AG04450 (cell line): ENCODE measurements around the gene TWNK. TPM values are rescaled to one million over a fixed set of nuclear protein-coding genes. Genes with fewer than 3 reads are reported as not detected.

ENCODE experiments used
- CTCF ChIA-PET: fragments of 300-600, 350-600 bp; formaldehyde crosslinking; extraction: SDS; loops from one replicate; lab custom pipeline; 2022; ENCODE audit warnings: antibody characterized with exemption, inconsistent platforms; lab: Charles Lee
- POLR2A ChIA-PET: fragments of 350-600 bp; formaldehyde crosslinking; extraction: SDS; loops from one replicate; lab custom pipeline; 2021; ENCODE audit warnings: antibody characterized with exemption, inconsistent platforms; lab: Yijun Ruan, JAX
- DNase-seq: peaks from one replicate; pipeline ENCODE4 v3.0.0-alpha.2; 2011; ENCODE audit warnings: low read depth, low spot score
- H3K27ac ChIP-seq: one replicate; pipeline ENCODE4 v1.5.1; 2012; ENCODE audit warnings: low read depth, low read length, control low read depth
- H3K27me3 ChIP-seq: one replicate; pipeline ENCODE4 v1.6.0; 2012; ENCODE audit warnings: low read length; ENCODE audit not compliant: control insufficient read depth, insufficient read depth
- H3K4me3 ChIP-seq: 2 replicates; pipeline ENCODE4 v1.5.1; 2011; ENCODE audit warnings: mild to moderate bottlenecking, low read depth, low read length, control low read depth
- H3K9me3 ChIP-seq: 2 replicates; pipeline ENCODE4 v1.5.1; 2012; ENCODE audit warnings: low read length; ENCODE audit not compliant: control insufficient read depth, insufficient read depth
- CTCF ChIP-seq: IDR thresholded peaks from 2 replicates; pipeline ENCODE4 v1.5.1; 2011; ENCODE audit warnings: low read depth, low read length, control low read depth, inconsistent platforms
- polyA plus RNA-seq: library from polyadenylated mRNA; depleted of rRNA; stranded (reverse); fragments of >200 nt; gene quantifications from 2 replicates; pipeline ENCODE4 v1.2.3, GENCODE V29; 2011

TWNK gene
- polyA plus RNA-seq, 1 experiment: 4.3 TPM

- no peak overlapping the region for H3K4me3 ChIP-seq
- H3K9me3 ChIP-seq: no peaks in the 10 kb centered on the region
- TF ChIP-seq CTCF: no peak
- no peak overlapping the region for H3K27ac ChIP-seq
- CTCF ChIA-PET: interaction anchor here (1.3 to 1.6 kb wide), 2 partner anchors 32 to 48 kb away, joined by 3 to 4 read pairs; no protein-coding TSS in a partner anchor
- POLR2A ChIA-PET: no interaction called here
- DNase-seq: no peak
- no peaks in the 10 kb centered on the region for H3K27me3 ChIP-seq
Observed at GRCh38 chr10:100965820-100966219, 21.5 kb upstream of the TWNK start.

- CTCF ChIA-PET: interaction anchor here (0.8 to 1.2 kb wide), 2 partner anchors 47 to 83 kb away, joined by 3 to 4 read pairs; no protein-coding TSS in a partner anchor
- H3K27me3 ChIP-seq: no peaks in the 10 kb centered on the region
- POLR2A ChIA-PET: no interaction called here
- TF ChIP-seq CTCF: no peak
- no peaks in the 10 kb centered on the region for H3K9me3 ChIP-seq
- DNase-seq: no peak
- no peak overlapping the region for H3K4me3 ChIP-seq
- H3K27ac ChIP-seq: no peak overlapping the region
Observed at GRCh38 chr10:100966887-100967286, 20.5 kb upstream of the TWNK start.

GRCh38 chr10:100967332-100967731 is 20.0 kb upstream of the TWNK start:
- ChIA-PET POLR2A (no interaction called here), CTCF (interaction anchor here (0.8 to 2.1 kb wide), 4 partner anchors 30 to 83 kb away, joined by 3 to 8 read pairs (median 5); no protein-coding TSS in a partner anchor)
- H3K27ac ChIP-seq: no peak overlapping the region
- no peaks in the 10 kb centered on the region for H3K9me3 ChIP-seq
- no peak overlapping the region for H3K4me3 ChIP-seq
- H3K27me3 ChIP-seq: no peaks in the 10 kb centered on the region
- no peak for TF ChIP-seq CTCF
- no peak for DNase-seq

DNA sequence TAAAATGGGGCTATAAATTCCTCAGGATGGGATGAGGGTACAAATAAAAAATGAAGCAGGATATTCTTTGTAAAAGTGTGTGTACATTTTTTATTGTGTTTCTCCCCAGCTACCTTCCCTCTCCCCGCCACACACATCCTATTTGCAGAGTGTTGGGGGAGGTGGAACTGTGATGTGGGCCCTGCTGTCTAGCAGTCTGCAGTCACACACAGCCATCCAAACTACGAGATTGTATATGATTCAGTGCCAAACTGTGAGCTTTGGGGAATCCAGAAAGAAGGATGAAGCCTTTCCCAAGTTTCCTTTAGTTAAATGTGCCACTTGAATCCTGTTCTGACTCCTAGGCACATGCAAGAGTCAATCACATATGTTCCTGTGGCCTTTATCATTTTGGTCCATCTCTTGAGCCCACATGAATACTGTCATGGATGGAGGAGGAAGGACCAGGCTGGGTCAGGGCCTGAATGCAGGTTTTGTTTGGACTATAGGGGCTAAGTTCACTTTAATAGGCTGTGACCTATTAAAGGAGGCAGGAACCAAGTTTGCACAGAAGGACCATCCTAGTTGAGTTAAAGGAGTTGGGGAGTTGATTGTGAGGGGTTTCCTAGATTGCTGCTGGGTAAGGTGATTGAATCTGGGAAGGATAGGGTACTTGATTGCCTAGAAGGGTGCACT is 19.1 kb upstream of the TWNK start:
- no peak for DNase-seq
- no peak overlapping the region for H3K4me3 ChIP-seq
- H3K27me3 ChIP-seq: no peaks in the 10 kb centered on the region
- ChIA-PET CTCF (interaction anchor here (0.7 to 2.5 kb wide), 11 partner anchors 9 to 175 kb away, joined by 3 to 10 read pairs (median 5); partner anchors contain the start of genes MRPL43, PDZD7, SFXN3 and TWNK), POLR2A (no interaction called here)
- no peak for TF ChIP-seq CTCF
- no peaks in the 10 kb centered on the region for H3K9me3 ChIP-seq
- H3K27ac ChIP-seq: no peak overlapping the region

- peak overlapping the region; percentile 21 for H3K27ac ChIP-seq
- H3K27me3 ChIP-seq: no peaks in the 10 kb centered on the region
- H3K9me3 ChIP-seq: no peaks in the 10 kb centered on the region
- no peak for TF ChIP-seq CTCF
- CTCF ChIA-PET: interaction anchor here (0.7 to 2.5 kb wide), 12 partner anchors 10 to 174 kb away, joined by 3 to 10 read pairs (median 4); partner anchors contain the start of genes MRPL43, PDZD7, SFXN3 and TWNK
- H3K4me3 ChIP-seq: peak overlapping the region; percentile 67
- POLR2A ChIA-PET: no interaction called here
- DNase-seq: no peak
Observed at GRCh38 chr10:100968863-100969186, 18.5 kb upstream of the TWNK start.
